Anterior cingulate cortex (tissue), 58 donors: ENCODE results near the gene TFCP2L1.

Experiments used
- DNase-seq, 58 donors: peaks; one replicate each; lab custom pipeline; 2025; lab: John Stamatoyannopoulos, UW

Gene TFCP2L1

GRCh38 chr2:121201796-121202195 lies 83.2 kb downstream of the TFCP2L1 start:
- DNase-seq, result no peak

- no peak for DNase-seq
Observed at GRCh38 chr2:121200419-121201315, 84.3 kb downstream of the TFCP2L1 start.

GRCh38 chr2:121200011-121200347 lies 85.0 kb downstream of the TFCP2L1 start:
- DNase-seq, result no peak

DNA sequence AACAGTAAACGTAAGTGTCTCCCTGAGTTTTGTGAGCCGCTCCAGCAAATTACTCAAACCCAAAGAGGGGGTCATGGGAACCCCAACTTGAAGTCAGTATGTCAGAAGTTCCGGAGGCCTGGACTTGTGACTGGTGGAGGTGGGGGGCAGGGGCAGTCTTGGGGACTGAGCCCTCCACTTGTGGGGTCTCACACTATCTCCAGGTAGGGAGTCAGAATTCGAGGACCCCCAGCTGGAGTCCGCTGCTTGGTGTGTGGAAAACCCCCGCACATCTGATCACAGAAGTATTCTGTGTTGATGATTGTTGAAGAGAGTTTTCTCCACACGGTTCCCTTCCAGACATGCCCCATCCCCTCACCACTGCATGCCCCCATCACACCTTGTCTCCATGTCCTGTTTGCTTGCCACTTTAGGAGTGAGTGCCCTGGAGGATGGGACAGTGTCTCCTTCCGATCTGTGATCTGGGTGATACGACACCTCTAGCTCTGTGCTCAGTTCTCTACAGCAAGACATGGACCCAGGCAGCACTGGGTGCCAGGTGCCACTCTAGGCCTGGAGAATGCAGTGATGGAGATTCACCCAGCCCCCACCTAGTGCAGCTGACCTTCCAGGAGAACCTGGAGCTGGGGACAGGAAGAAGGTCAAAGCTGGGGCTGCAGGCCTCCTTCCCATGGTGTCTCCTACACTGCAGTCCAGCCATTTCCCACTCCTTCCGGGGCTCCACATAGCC lies 85.6 kb downstream of the TFCP2L1 start:
- DNase-seq, result no peak

DNA sequence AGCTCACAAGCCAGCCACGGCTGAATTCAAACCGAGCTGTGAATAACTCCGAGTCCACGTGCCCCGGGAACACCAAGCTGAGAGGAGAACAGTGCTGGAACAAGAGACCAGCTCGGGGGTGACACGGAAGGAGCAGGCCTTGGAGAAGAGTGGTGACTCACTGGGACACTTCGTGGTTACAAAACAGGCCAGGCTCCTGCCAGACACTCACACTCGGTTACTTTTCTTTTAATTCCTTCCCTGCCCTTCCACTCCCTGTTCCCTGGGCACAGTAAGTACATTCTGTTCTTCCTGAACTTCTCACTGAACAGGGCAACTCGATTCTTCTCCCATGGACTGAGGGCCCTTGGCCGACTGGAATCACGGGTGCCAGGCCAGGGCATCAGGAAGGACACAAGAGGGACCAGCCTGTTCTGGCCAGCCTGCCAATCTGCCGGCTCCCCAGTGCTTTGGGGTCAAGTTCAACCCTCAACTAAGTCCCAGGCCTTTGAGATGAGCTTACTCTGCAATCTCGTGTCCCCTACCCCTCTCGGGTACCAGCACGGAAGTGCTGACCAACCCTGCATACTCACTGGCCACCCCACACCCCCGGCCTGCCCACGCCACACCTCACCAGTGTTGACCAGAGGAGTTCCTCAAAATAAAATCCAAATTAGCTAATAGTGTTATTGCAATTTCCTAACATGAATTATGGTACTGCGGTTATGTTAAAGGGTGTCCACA lies 87.5 kb downstream of the TFCP2L1 start:
- DNase-seq, result peak in 53 of 58 donors; percentile 18 to 99 (median 75)

- DNase-seq, result no peak
Observed at GRCh38 chr2:121196849-121197155, 88.2 kb downstream of the TFCP2L1 start.

DNA sequence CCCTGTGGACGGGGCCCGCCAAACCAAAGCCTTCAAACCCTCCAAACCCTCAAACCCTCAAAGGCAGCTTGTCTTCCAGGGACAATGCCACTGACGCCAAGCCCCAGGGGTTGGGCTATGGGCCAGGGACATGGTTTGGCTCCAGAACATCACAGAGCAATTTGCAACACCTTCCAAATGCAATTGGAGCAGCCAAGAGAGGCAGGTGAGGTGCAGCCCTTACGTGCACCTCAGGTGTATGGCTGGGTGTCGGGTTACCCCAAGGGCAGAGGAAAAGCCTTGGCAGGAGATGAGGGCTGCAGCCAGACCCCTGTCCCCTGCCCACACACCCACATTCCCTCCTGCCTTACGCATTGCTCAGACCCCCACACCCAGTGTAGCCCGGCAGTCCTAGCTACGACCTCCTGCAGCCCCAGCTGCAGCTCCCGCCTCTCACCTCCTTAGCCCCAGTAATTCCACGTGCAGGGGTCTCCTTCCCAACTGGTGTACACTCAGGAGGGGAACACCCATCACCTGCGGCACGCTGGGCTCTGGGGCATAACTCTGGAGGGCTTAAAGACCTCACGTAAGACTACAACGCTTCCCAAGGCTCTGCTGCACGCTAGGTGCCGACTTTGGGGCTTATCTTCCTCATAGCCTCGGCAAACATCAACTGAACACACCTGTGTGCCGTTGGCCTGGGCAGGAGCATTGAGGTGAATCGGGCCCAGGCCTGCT lies 88.7 kb downstream of the TFCP2L1 start:
- DNase-seq, result peak in 2 of 58 donors; percentile 9 to 15

GRCh38 chr2:121195036-121195435 lies 90.0 kb downstream of the TFCP2L1 start:
- DNase-seq, result no peak

DNA sequence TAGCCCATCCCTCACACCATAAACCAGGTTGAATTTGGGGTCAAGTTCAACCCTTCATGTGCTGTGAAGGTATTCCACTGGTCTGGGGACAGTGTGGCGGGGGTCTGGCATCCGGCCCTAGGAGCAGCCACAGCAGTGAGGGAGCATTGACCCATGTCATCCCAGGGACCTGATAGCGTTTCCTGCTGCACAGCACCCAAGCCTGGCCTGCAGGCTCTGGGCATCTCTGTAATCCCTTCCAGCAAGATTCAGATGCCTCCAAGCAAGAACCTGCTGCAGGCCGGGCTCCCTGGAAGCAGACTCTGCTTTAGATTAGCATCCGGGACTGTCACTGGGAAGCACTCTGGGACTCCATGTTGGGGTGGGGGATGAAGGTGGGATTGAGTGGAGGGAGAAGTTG lies 90.4 kb downstream of the TFCP2L1 start:
- no peak for DNase-seq

DNA sequence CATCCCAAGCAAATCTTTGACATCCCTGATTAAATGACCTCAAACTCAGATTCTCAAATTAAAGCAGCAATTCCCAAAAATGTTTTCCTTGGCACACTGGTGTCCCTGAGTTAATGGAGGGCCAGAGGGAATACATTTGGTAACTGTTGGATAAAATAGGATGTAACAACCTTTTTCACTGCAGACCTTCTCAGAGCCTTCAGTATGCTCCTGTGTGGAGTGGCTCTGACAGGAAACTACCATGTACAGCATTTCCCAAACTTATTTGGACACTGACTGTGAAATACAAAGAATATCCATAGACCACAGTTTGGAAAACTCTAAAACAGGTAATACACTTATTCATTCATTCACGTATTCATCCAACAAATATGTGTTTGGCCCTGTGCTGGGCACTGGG lies 91.8 kb downstream of the TFCP2L1 start:
- no peak for DNase-seq

GRCh38 chr2:121192576-121192975 lies 92.4 kb downstream of the TFCP2L1 start:
- DNase-seq, result no peak

GRCh38 chr2:121191191-121192170 lies 93.5 kb downstream of the TFCP2L1 start:
- DNase-seq, result no peak

DNA sequence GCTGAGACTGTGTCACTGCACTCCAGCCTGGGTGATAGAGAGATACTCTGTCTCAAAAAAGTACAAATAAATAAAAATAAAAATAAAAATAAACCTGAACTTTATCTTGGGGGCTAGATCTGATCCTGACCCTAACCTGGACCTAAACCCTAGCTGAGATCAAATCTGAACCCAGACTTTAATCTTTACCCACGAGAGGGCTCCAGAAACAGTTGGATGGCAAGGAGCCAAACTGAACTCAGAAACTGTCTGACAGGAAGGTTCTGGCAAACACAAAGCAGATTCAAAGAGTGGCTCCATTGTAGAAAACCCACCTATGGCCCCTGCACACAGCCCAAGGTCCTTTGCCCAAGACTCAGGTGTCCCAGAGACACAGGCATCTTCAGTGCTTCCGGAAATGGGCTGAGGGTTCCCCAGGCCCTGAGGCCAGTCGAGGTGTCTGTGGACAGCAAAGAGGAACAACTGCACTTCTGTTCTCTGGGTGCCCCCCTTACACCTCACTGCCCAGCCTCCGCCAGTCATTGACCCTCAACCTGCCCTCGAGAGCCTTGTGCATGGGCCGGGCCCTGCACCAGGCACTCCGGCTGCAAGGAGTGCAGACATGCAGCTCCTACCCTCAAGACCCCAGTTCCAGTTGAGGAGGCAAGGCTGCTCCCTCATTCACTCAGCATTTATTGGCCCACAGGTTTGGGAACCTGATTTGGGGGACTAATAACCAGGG lies 95.2 kb downstream of the TFCP2L1 start:
- DNase-seq, result no peak

- no peak for DNase-seq
Observed at GRCh38 chr2:121189011-121189410, 96.0 kb downstream of the TFCP2L1 start.

- DNase-seq, result no peak
Observed at GRCh38 chr2:121187982-121188411, 97.0 kb downstream of the TFCP2L1 start.

DNA sequence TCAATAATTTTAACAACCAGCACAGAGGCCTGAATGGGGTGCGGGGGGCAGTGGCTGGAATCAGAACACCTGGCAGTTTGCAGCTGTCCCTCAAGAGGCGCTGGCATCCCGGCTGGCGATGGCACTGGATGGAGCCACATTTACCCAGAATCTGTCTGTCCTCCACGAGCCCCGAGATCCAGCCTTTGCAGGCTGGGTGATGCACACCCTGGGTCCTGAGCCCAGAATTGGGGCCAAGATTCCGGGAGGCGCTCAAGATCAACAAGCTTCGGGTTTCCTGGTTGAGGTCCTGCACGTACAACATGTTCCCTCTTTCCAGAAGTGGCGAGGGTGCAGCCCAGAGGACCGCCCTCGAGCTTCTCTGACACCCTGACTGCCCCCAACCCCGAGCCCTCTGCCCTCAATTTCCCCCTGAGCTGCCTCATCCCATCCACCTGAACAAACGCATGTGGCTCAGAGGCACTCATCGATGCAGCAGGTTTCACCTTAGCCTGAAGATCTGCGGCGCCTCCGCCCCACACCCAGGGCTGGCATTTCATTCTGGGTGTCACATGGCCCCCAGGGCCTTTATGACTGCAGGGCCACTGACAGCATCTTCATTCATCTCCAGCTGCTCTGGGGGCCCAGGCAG lies 97.5 kb downstream of the TFCP2L1 start:
- no peak for DNase-seq

GRCh38 chr2:121186261-121186660 lies 98.7 kb downstream of the TFCP2L1 start:
- no peak for DNase-seq

GRCh38 chr2:121185571-121186074 lies 99.4 kb downstream of the TFCP2L1 start:
- DNase-seq, result peak in 15 of 58 donors; percentile 14 to 68 (median 36)
